Measurements from ENCODE around the gene TBRG4. TPM values are rescaled to one million over a fixed set of nuclear protein-coding genes. Genes with fewer than 3 reads are reported as not detected.

TBRG4 gene
- total RNA-seq, 6 donors from 2014 or later, result 24.2 to 92.2 (median 54.6) TPM

GRCh38 chr7:45072131-45073030, 39.1 kb downstream of the TBRG4 start:
- no peak overlapping the region for H3K4me3 ChIP-seq

GRCh38 chr7:45071528-45071927, 40.0 kb downstream of the TBRG4 start:
- Histone ChIP-seq H3K36me3 (peaks cover 6 to 93% (median 83%) of the 10 kb centered on the region in 4 donors), H3K4me1 (no peaks in the 10 kb centered on the region), H3K27ac (no peak overlapping the region), H3K27me3 (no peaks in the 10 kb centered on the region), H3K9me3 (no peaks in the 10 kb centered on the region), H3K4me3 (no peak overlapping the region)
- DNase-seq (no peak), ATAC-seq (ENCODE audit: low FRiP score in 2 of 2) (no peak)
- TF ChIP-seq POLR2A (IDR thresholded peaks at IDR 0.05) (no peak), CTCF (IDR thresholded peaks at IDR 0.05) (no peak), POLR2AphosphoS5 (IDR thresholded peaks at IDR 0.05) (no peak), EP300 (IDR thresholded peaks at IDR 0.05) (no peak)
- 64 to 82% methylated on average over 3 of the region's 3 CpGs for WGBS, 2 donors

More at GRCh38 chr7:45072131-45073030, 39.1 kb downstream of the TBRG4 start:
- no peaks in the 10 kb centered on the region for H3K27me3 ChIP-seq
- whole genome bisulfite sequencing, 2 donors, result 92 to 97% methylated on average over 13 of the region's 13 CpGs
- no peak for TF ChIP-seq POLR2A (IDR thresholded peaks at IDR 0.05)
- TF ChIP-seq EP300 (IDR thresholded peaks at IDR 0.05), result no peak
- no peak for TF ChIP-seq CTCF (IDR thresholded peaks at IDR 0.05)
- TF ChIP-seq POLR2AphosphoS5 (IDR thresholded peaks at IDR 0.05), result no peak
- no peak overlapping the region for H3K27ac ChIP-seq
- H3K4me1 ChIP-seq, result no peaks in the 10 kb centered on the region
- H3K36me3 ChIP-seq, result peaks cover 5 to 100% (median 89%) of the 10 kb centered on the region in 4 donors
- no peak for DNase-seq
- ATAC-seq (ENCODE audit: low FRiP score in 2 of 2), result peak in 1 of 2 donors; percentile 50
- H3K9me3 ChIP-seq, result no peaks in the 10 kb centered on the region

- H3K36me3 ChIP-seq, result peaks cover 6 to 93% (median 81%) of the 10 kb centered on the region in 4 donors
- DNase-seq (no peak), ATAC-seq (ENCODE audit: low FRiP score in 2 of 2) (no peak)
- H3K27ac ChIP-seq, result no peak overlapping the region
- H3K4me1 ChIP-seq, result no peaks in the 10 kb centered on the region
- TF ChIP-seq EP300 (IDR thresholded peaks at IDR 0.05), result no peak
- TF ChIP-seq POLR2AphosphoS5 (IDR thresholded peaks at IDR 0.05), result no peak
- no peak for TF ChIP-seq CTCF (IDR thresholded peaks at IDR 0.05)
- no peak for TF ChIP-seq POLR2A (IDR thresholded peaks at IDR 0.05)
- WGBS, 2 donors, result 71 to 100% methylated on average over 1 of the region's 1 CpG
- H3K9me3 ChIP-seq, result no peaks in the 10 kb centered on the region
- H3K4me3 ChIP-seq, result no peak overlapping the region
- no peaks in the 10 kb centered on the region for H3K27me3 ChIP-seq
Observed at GRCh38 chr7:45070254-45070642, 41.2 kb downstream of the TBRG4 start.

- ATAC-seq (ENCODE audit: low FRiP score in 2 of 2), result no peak
- H3K36me3 ChIP-seq, result peaks cover 7 to 93% (median 81%) of the 10 kb centered on the region in 4 donors
- H3K27ac ChIP-seq, result no peak overlapping the region
- TF ChIP-seq POLR2A (IDR thresholded peaks at IDR 0.05) (no peak), POLR2AphosphoS5 (IDR thresholded peaks at IDR 0.05) (no peak), EP300 (IDR thresholded peaks at IDR 0.05) (no peak), CTCF (IDR thresholded peaks at IDR 0.05) (no peak)
- H3K4me3 ChIP-seq, result no peak overlapping the region
- no peaks in the 10 kb centered on the region for H3K4me1 ChIP-seq
- DNase-seq, result no peak
- no peaks in the 10 kb centered on the region for H3K27me3 ChIP-seq
- WGBS, 2 donors, result 93 to 94% methylated on average over 10 to 15 of the region's 15 CpGs
- H3K9me3 ChIP-seq, result no peaks in the 10 kb centered on the region
Observed at GRCh38 chr7:45069444-45070253, 41.8 kb downstream of the TBRG4 start.
